Measurements from ENCODE around the gene TNNI3.

DNA sequence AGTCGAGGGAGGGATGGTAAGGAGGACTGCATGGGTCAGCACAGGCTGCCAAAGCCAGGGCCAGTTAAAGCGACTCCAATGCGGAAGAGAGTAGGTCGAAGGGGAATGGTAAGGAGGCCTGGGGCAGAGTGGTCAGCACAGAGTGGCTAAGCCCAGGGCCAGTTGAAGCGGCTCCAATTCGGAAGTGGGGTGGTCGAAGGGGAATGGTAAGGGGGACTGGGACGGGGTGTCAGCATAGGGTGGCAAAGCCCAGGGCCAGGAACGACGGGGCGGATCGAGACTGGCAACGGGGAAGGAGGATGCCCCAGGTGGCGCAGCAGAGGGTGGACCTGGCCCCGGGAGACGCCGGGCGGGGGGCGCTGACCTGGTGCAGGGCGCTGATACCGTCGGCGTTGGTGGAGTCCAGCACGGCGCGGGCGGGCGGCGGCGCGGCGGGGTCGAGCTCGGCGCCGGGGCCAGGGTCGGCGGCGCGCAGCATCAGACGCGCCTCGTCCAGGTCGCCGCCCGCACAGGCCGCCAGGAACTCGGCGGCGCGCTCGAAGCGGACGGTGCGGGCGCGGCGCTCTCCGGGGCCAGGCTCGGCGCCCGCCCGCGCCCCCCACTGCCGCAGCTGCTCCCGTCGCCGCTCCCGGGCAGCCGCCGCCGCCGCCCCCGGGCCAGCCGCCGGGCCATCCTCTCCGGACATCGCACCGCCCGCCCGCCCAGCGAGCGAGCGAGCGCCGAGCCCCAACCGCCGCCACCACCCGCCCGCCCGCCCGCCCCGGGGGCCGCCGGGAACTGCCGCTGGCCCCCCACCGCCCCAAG lies 40.5 kb downstream of the TNNI3 start, which contains the start of gene PPP1R12C:
- TF ChIP-seq, protein P1, sequence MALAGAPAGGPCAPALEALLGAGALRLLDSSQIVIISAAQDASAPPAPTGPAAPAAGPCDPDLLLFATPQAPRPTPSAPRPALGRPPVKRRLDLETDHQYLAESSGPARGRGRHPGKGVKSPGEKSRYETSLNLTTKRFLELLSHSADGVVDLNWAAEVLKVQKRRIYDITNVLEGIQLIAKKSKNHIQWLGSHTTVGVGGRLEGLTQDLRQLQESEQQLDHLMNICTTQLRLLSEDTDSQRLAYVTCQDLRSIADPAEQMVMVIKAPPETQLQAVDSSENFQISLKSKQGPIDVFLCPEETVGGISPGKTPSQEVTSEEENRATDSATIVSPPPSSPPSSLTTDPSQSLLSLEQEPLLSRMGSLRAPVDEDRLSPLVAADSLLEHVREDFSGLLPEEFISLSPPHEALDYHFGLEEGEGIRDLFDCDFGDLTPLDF (CRISPR knock-in tag; IDR thresholded peaks at IDR 0.05): no peak
- TF ChIP-seq, protein P2, sequence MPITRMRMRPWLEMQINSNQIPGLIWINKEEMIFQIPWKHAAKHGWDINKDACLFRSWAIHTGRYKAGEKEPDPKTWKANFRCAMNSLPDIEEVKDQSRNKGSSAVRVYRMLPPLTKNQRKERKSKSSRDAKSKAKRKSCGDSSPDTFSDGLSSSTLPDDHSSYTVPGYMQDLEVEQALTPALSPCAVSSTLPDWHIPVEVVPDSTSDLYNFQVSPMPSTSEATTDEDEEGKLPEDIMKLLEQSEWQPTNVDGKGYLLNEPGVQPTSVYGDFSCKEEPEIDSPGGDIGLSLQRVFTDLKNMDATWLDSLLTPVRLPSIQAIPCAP (CRISPR knock-in tag; IDR thresholded peaks at IDR 0.05): no peak

Measured in WTC11 (cell line).